ENCODE measurements around the gene TRAM2.

TRAM2 gene

DNA sequence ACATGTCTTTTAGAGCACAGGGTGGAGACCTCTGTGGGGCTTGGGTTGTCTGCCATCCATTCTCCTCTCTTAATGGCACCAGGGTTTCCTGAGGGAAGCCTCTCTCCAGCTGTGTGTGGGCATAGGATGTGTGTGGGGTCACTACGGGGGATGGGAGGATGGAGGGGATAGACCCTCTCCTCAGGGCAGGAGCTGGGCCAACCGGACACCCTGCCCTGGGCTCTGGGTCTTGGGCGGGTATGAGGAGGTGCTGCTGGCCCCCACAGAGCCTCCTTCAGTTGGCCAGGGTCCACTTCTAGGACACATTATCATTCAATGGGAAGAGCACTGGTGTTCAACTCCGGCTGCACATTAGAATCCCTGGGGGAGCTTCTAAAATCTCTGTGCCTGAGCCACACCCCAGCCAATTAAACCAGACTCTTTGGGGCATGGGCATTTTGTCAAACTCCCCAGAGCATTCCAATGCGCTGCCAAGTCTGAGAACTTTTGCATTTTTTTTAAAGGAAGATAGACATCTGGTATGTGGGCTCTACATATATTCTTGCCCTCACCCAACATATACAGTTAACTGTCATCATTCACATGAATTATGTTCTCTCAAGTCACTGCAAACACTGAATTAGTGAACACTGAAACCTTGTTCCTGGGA is 38.5 kb downstream of the TRAM2 start:
- Histone ChIP-seq H3K9me2 (replicated peaks; ENCODE audit: low read depth, low read length) (no peaks in the 10 kb centered on the region), H3K27me3 (ENCODE audit: insufficient read depth, low read length, poor library complexity, severe bottlenecking) (no peaks in the 10 kb centered on the region), H3K9ac (ENCODE audit: low read depth, low read length, poor library complexity, severe bottlenecking) (peak overlapping the region; percentile 90), H3K36me3 (ENCODE audit: insufficient read depth, low read length) (peaks cover 16% of the 10 kb centered on the region; the same call in 1 of the 2 replicates), H3K9me3 (ENCODE audit: insufficient read depth, low read depth, low read length) (no peaks in the 10 kb centered on the region), H3K4me2 (ENCODE audit: low read depth, low read length, poor library complexity, severe bottlenecking) (peak overlapping the region; percentile 79), H3K79me2 (ENCODE audit: insufficient read depth, low read length) (peaks cover 65% of the 10 kb centered on the region), H3K4me1 (ENCODE audit: insufficient read depth, low read length, poor library complexity, severe bottlenecking) (peaks cover 92% of the 10 kb centered on the region), H2AFZ (ENCODE audit: low read length) (no peak overlapping the region), H3F3A (ENCODE audit: low read depth) (peaks cover 36% of the 10 kb centered on the region), H3K4me3 (ENCODE audit: low read length, poor library complexity, severe bottlenecking) (peak overlapping the region; percentile 61), H4K20me1 (ENCODE audit: insufficient read depth, low read length, poor library complexity, severe bottlenecking) (no peaks in the 10 kb centered on the region)
- TF ChIP-seq EZH2phosphoT487 (IDR thresholded peaks at IDR 0.05; ENCODE audit: borderline replicate concordance), result no peak
- TF ChIP-seq, protein P1, sequence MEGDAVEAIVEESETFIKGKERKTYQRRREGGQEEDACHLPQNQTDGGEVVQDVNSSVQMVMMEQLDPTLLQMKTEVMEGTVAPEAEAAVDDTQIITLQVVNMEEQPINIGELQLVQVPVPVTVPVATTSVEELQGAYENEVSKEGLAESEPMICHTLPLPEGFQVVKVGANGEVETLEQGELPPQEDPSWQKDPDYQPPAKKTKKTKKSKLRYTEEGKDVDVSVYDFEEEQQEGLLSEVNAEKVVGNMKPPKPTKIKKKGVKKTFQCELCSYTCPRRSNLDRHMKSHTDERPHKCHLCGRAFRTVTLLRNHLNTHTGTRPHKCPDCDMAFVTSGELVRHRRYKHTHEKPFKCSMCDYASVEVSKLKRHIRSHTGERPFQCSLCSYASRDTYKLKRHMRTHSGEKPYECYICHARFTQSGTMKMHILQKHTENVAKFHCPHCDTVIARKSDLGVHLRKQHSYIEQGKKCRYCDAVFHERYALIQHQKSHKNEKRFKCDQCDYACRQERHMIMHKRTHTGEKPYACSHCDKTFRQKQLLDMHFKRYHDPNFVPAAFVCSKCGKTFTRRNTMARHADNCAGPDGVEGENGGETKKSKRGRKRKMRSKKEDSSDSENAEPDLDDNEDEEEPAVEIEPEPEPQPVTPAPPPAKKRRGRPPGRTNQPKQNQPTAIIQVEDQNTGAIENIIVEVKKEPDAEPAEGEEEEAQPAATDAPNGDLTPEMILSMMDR (conservative IDR thresholded peaks at IDR 0.05; ENCODE audit: low read length), result no peak

DNA sequence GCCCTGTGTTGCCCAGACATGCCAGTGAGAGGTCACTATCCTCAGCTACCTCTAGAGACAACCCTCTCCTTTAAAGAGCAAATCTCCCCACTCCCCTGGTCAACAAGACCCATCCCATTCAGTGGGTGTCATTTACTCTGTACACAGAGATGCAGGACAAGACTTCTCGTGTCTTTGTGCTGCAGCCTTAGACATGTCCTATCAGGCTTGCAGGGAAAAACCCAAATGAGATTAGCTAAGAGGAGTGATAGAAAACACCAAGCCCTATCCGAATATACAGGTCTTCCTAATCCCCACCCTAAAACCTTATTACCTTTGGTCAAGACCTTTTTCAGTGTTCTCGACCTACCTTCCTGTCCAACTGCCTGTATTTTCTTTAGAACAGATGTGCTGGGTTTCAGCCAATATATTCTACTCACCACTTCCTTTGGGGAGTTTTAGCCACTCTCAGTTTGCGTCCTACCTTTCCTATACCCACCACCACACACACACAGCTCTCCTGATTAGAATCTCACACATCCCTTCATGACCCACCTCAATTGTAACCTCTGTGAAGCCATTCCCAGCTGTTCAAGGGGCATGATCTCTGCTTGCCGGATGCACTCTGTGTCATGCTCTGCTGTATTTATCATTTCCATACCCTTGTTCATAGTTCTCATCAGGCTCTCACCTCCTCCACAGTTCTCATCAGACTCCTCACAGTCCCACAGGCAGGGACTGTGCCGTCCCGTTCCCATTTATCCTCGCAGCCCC is 39.7 kb downstream of the TRAM2 start:
- Histone ChIP-seq H3K36me3 (ENCODE audit: insufficient read depth, low read length) (peaks cover 24% of the 10 kb centered on the region; the same call in 1 of the 2 replicates), H3K9me3 (ENCODE audit: insufficient read depth, low read depth, low read length) (no peaks in the 10 kb centered on the region), H3K79me2 (ENCODE audit: insufficient read depth, low read length) (peaks cover 65% of the 10 kb centered on the region), H3K4me2 (ENCODE audit: low read depth, low read length, poor library complexity, severe bottlenecking) (peak overlapping the region; percentile 79), H3F3A (ENCODE audit: low read depth) (peaks cover 36% of the 10 kb centered on the region), H3K9me2 (replicated peaks; ENCODE audit: low read depth, low read length) (no peaks in the 10 kb centered on the region), H2AFZ (ENCODE audit: low read length) (no peak overlapping the region), H3K27me3 (ENCODE audit: insufficient read depth, low read length, poor library complexity, severe bottlenecking) (no peaks in the 10 kb centered on the region), H3K4me1 (ENCODE audit: insufficient read depth, low read length, poor library complexity, severe bottlenecking) (peaks cover 93% of the 10 kb centered on the region), H3K9ac (ENCODE audit: low read depth, low read length, poor library complexity, severe bottlenecking) (peak overlapping the region; percentile 90), H3K4me3 (ENCODE audit: low read length, poor library complexity, severe bottlenecking) (peak overlapping the region; percentile 61), H4K20me1 (ENCODE audit: insufficient read depth, low read length, poor library complexity, severe bottlenecking) (no peaks in the 10 kb centered on the region)
- TF ChIP-seq, protein P1 (conservative IDR thresholded peaks at IDR 0.05; ENCODE audit: low read length), result no peak
- TF ChIP-seq EZH2phosphoT487 (IDR thresholded peaks at IDR 0.05; ENCODE audit: borderline replicate concordance), result no peak

DNA sequence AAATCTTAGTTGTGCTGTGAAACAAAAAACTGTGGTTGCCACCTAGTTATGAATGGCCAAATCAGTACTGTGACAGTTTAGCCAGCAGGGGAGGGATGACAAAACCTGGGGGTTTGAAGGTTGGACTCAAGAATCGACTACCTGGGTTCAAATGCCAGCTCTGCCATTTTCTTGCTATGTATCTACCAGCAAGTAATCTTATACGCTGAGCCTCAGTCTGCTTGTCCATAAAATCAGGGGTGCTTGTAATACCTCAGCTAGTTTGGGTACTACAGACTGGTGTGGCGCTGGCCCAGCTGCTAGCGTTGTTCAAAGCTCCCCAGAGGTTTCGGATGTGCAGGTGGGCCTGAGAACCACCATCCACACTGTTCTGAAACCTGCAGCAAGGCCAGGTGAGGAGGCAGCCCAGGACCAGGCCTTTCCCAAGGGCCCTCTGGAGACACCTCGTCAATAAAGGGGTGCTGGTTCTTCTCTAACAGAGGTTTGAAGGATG is 40.4 kb downstream of the TRAM2 start:
- Histone ChIP-seq H3K36me3 (ENCODE audit: insufficient read depth, low read length) (peaks cover 29% of the 10 kb centered on the region; the same call in 1 of the 2 replicates), H3K79me2 (ENCODE audit: insufficient read depth, low read length) (peaks cover 65% of the 10 kb centered on the region), H2AFZ (ENCODE audit: low read length) (no peak overlapping the region), H3K27me3 (ENCODE audit: insufficient read depth, low read length, poor library complexity, severe bottlenecking) (no peaks in the 10 kb centered on the region), H3K4me1 (ENCODE audit: insufficient read depth, low read length, poor library complexity, severe bottlenecking) (peaks cover 93% of the 10 kb centered on the region), H4K20me1 (ENCODE audit: insufficient read depth, low read length, poor library complexity, severe bottlenecking) (no peaks in the 10 kb centered on the region), H3K4me2 (ENCODE audit: low read depth, low read length, poor library complexity, severe bottlenecking) (peak overlapping the region; percentile 79), H3K9me2 (replicated peaks; ENCODE audit: low read depth, low read length) (no peaks in the 10 kb centered on the region), H3K4me3 (ENCODE audit: low read length, poor library complexity, severe bottlenecking) (peak overlapping the region; percentile 61), H3F3A (ENCODE audit: low read depth) (peaks cover 36% of the 10 kb centered on the region), H3K9ac (ENCODE audit: low read depth, low read length, poor library complexity, severe bottlenecking) (peak overlapping the region; percentile 90), H3K9me3 (ENCODE audit: insufficient read depth, low read depth, low read length) (no peaks in the 10 kb centered on the region)
- TF ChIP-seq, protein P1 (conservative IDR thresholded peaks at IDR 0.05; ENCODE audit: low read length), result peak; percentile 28
- TF ChIP-seq EZH2phosphoT487 (IDR thresholded peaks at IDR 0.05; ENCODE audit: borderline replicate concordance), result no peak
